ENCODE results near the gene NEU4.

- TF ChIP-seq CTCF (IDR thresholded peaks at IDR 0.05) (no peak), POLR2A (IDR thresholded peaks at IDR 0.05) (no peak)
These were observed 3.1 kb downstream of the NEU4 start for GRCh38 chr2:241811952-241812729.
